Left forelimb (tissue), 1 donor: Measurements from ENCODE around the gene RBM28.

ENCODE experiments used
- DNase-seq: peaks from one replicate; pipeline ENCODE4 v3.0.0-alpha.2; 2018; ENCODE audit warnings: low spot score

Gene RBM28

DNA sequence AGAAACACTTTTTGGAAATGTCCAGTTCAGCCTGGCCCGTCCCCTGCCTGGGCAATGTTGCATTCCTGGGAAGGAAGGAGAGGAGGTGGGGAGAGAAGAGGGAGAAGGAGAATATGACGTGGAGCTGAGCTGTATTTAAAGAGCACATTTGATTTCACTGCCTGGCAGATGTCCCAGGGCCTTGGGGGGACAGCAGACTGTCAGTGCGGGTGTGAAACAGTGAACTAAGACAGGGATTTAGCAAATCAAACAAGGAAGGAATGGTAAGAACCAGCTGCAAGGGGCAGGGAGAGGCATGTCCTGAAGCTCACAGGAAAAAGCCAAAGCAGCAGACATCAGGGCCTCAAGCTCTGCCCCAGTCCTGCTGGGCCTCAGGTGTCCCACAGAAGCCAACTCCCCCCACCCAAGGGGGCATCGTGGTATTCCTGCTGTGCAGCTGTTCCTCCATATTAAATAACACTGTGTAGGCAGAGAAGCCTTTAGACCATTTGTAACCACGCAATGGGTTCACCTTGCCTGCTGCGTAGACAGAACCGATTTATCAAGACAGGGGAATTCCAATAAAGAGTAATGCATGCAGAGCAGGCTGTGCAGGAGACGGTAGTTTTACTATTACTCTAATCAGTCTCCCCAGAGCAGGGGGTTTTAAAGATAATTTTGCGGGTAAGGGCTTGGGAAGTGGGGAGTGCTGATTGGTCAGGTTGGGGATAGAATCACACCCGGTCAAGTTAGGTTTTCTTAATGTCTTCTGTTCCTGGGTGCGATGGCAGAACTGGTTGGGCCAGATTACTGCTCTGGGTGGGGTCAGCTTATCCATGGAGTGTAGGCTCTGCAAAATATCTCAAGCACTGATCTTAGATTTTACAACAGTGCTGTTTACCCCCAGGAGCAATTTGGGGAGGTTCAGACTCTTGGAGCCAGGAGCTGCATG is 84.3 kb downstream of the RBM28 start:
- no peak for DNase-seq

- no peak for DNase-seq
These were observed 86.2 kb downstream of the RBM28 start for GRCh38 chr7:128257458-128257857.

- no peak for DNase-seq
These were observed 88.4 kb downstream of the RBM28 start for GRCh38 chr7:128255271-128255670.

DNA sequence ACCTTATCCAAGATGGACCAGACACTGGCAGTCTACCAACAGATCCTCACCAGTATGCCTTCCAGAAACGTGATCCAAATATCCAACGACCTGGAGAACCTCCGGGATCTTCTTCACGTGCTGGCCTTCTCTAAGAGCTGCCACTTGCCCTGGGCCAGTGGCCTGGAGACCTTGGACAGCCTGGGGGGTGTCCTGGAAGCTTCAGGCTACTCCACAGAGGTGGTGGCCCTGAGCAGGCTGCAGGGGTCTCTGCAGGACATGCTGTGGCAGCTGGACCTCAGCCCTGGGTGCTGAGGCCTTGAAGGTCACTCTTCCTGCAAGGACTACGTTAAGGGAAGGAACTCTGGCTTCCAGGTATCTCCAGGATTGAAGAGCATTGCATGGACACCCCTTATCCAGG is 89.2 kb downstream of the RBM28 start:
- no peak for DNase-seq

DNA sequence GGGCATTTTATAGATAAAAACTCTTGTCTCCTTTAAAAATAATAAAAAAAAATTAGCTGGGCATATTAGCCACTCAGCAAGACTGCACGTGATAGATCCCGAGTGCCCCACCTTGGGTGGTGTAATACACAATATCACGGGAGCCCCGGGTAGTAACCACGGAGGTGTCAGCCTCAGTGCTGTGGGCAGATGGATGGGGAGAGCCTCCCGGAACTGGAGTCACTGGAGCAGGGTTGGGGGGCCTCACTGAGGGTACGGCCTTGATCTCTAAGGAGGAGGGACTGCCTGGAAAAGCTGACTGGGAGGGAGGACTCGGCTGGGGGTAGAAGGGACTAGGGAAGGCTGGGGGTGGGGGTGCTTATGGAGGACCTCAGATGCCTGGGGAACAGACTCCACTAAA is 90.0 kb downstream of the RBM28 start:
- no peak for DNase-seq

GRCh38 chr7:128251337-128251736 is 92.4 kb downstream of the RBM28 start:
- no peak for DNase-seq
